DND-41 (cell line): ENCODE data around the gene UBXN1.

ENCODE experiments used
- CTCF ChIP-seq: IDR thresholded peaks from 2 replicates; pipeline ENCODE4 v1.5.1; 2012; ENCODE audit warnings: borderline replicate concordance, low read length, moderate library complexity, mild to moderate bottlenecking; ENCODE audit not compliant: poor library complexity, severe bottlenecking; ENCODE audit errors: extremely low read depth
- EZH2 ChIP-seq: IDR thresholded peaks from 3 replicates; pipeline ENCODE4 v1.6.1; 2012; ENCODE audit warnings: borderline replicate concordance, low read depth, mild to moderate bottlenecking, moderate library complexity, low read length, inconsistent platforms; ENCODE audit not compliant: severe bottlenecking

DNA sequence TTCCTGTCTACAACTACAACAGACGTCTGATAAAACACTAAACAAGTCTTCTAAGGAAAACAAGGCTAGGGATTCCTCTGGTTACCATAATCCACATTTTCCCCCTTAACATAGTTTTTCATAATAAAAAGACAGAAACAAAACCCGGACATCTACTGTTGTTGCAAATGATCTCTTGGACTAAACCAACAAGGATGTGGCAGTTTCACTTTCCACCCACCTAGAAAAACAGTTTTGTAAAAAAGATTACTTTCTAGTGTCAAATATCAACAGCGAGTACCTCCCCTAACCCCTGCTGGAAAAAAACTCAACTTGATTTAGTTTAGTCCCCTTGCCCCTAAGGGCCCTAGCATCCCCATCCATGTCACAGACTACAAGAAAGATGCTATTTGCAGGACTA is 34.0 kb upstream of the UBXN1 start:
- no peak for TF ChIP-seq CTCF
- TF ChIP-seq EZH2, result no peak
